SH-SY5Y (cell line): Measurements from ENCODE around the gene BTG2.

Experiments
- GATA2 ChIP-seq: IDR thresholded peaks from 2 replicates; pipeline ENCODE4 v1.6.1; 2011; ENCODE audit warnings: mild to moderate bottlenecking, low read depth, low read length
- GATA3 ChIP-seq: IDR thresholded peaks from 2 replicates; pipeline ENCODE4 v1.6.1; 2011; ENCODE audit warnings: low read depth, mild to moderate bottlenecking, low read length, moderate library complexity

DNA sequence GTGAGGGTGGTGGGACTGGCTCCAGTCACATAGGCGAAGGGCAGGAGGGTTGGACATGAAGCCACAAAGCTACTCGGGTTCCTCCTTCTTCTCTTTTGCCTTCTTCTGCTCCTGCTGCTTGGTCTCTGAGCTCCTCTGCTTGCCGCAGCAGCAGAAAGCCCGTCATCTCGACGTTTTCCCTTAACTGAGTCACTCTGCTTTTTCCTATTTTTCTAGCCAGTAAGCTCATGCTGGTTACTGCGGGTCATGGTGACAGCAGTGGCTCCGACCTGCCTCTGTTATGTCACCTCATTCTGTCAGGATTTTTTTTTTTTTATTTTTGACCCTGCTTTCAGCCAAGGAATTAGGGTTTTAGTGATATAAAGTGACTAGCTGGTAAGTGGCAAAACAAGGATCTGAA lies 48.2 kb downstream of the BTG2 start:
- TF ChIP-seq GATA3 (no peak), GATA2 (no peak)
